ENCODE data around the gene MYBBP1A. TPM values are rescaled to one million over a fixed set of nuclear protein-coding genes. Genes with fewer than 3 reads are reported as not detected.

The MYBBP1A gene
- total and polyA plus RNA-seq, 2 of the 4 experiments (the other 2 are of a cell fraction) = 22.6 to 45.9 TPM

DNA sequence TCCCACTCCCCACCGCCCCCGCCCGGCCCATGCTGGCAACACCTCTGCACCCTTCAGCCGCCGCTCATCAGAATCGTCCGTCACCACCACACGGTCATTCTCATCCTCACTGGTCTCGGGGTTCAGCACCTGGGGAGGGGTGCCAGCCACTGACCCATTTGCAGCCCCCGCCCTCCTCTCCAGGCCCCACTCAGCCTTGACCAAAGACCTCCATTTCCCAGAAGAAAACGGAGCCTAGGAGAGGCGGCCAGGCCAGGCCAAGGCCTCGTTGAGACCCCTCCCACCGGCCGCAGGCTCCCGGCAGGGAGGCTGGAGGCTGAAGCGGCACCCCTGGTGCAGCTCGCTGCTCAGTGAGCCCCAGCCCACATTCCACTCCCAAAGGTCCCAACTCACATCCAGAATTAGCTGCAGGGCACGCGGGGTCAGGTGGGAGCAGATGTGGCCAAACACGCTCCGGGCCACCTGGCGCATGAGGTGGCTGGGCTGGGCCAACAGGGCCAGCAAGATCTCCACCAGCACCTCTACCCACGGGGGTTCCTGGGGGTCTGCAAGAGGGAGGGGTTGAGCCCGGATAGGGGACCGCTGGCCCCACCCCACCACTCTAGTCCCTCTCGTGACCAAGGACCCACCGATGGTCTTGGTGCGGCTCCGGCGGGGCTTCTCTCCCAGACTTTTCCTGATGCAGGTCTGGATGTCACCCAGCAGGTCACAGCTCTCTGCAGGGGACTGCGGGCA, 9.8 kb downstream of the MYBBP1A start:
- in situ Hi-C loops (cut with MboI; ENCODE audit: low sequenced_read_pairs) = no loop called here
- peaks cover 0 to under 1% of the 10 kb centered on the region in 2 experiments; a peak in 2 of 4 replicates for H3K79me1 ChIP-seq (ENCODE audit: low read depth in 1 of 2, low read length in 2 of 2)

More for the DNA sequence above, 9.8 kb downstream of the MYBBP1A start:
- H3K4me3 ChIP-seq (ENCODE audit: insufficient read depth, low read depth, low read length) = no peak overlapping the region
- H2BK15ac ChIP-seq (ENCODE audit: low read depth, low read length) = no peak overlapping the region
- dilution Hi-C loops (cut with HindIII; ENCODE audit: low sequenced_read_pairs, unreplicated experiment) = no loop called here
- no peak overlapping the region for H2AFZ ChIP-seq (replicated peaks; ENCODE audit: low read length, poor library complexity)
- 0 out of 2 replicates have a peak, but pooled peaks cover 3% of the 10 kb centered on the region for H3K9me1 ChIP-seq (ENCODE audit: insufficient read depth, low read length)
- no peak overlapping the region for H3K14ac ChIP-seq (replicated peaks; ENCODE audit: low read depth, low read length)
- no peak overlapping the region for H4K8ac ChIP-seq (ENCODE audit: low read depth in 2 of 2, low read length in 2 of 2)
- ATAC-seq (ENCODE audit: low read depth) (no peak), DNase-seq (no peak)
- no peak overlapping the region for H3K4me2 ChIP-seq (ENCODE audit: low read depth, low read length)
- TF ChIP-seq MAZ (IDR thresholded peaks at IDR 0.05; ENCODE audit: borderline replicate concordance, low read depth, low read length) (no peak), SMC3 (IDR thresholded peaks at IDR 0.05; ENCODE audit: low read depth, low read length) (no peak), CEBPB (IDR thresholded peaks at IDR 0.05; ENCODE audit: low read depth, low read length) (no peak), NFE2L2 (IDR thresholded peaks at IDR 0.05; ENCODE audit: low read depth, low read length) (no peak), MAFK (IDR thresholded peaks at IDR 0.05; ENCODE audit: low read depth, low read length) (no peak), RFX5 (IDR thresholded peaks at IDR 0.05; ENCODE audit: low read depth, low read length) (no peak), RAD21 (IDR thresholded peaks at IDR 0.05; ENCODE audit: low read length) (no peak), RCOR1 (IDR thresholded peaks at IDR 0.05; ENCODE audit: insufficient replicate concordance, low read length) (no peak), BHLHE40 (IDR thresholded peaks at IDR 0.05; ENCODE audit: low read depth, low read length) (no peak), MXI1 (IDR thresholded peaks at IDR 0.05; ENCODE audit: borderline replicate concordance, low read depth, low read length) (no peak)
- TF ChIP-seq, protein P1, sequence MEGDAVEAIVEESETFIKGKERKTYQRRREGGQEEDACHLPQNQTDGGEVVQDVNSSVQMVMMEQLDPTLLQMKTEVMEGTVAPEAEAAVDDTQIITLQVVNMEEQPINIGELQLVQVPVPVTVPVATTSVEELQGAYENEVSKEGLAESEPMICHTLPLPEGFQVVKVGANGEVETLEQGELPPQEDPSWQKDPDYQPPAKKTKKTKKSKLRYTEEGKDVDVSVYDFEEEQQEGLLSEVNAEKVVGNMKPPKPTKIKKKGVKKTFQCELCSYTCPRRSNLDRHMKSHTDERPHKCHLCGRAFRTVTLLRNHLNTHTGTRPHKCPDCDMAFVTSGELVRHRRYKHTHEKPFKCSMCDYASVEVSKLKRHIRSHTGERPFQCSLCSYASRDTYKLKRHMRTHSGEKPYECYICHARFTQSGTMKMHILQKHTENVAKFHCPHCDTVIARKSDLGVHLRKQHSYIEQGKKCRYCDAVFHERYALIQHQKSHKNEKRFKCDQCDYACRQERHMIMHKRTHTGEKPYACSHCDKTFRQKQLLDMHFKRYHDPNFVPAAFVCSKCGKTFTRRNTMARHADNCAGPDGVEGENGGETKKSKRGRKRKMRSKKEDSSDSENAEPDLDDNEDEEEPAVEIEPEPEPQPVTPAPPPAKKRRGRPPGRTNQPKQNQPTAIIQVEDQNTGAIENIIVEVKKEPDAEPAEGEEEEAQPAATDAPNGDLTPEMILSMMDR (conservative IDR thresholded peaks at IDR 0.05; ENCODE audit: low read depth, low read length) = no peak
- intact Hi-C loops (cut with micrococcal nuclease) = no loop called here
- H4K91ac ChIP-seq (ENCODE audit: insufficient read depth, low read depth, low read length) = no peak overlapping the region
- ChIA-PET CTCF (no interaction called here), POLR2A (ENCODE audit: unreplicated experiment) (no interaction called here)
- H3K27ac ChIP-seq (ENCODE audit: insufficient read depth, low read length) = no peak overlapping the region
- no peak overlapping the region for H4K5ac ChIP-seq (ENCODE audit: low read depth, low read length)
- H2AK9ac ChIP-seq (replicated peaks; ENCODE audit: low read depth, low read length, poor library complexity) = no peak overlapping the region
- no peak overlapping the region for H2BK120ac ChIP-seq (ENCODE audit: low read depth, low read length)
- H3K9ac ChIP-seq (ENCODE audit: low read depth, low read length) = no peak overlapping the region
- H2AK5ac ChIP-seq (ENCODE audit: low read depth, low read length) = no peak overlapping the region
- no peak overlapping the region for H3K4ac ChIP-seq (ENCODE audit: low read depth, low read length)
- peaks cover 2% of the 10 kb centered on the region; the same call in 1 of the 2 replicates for H3K4me1 ChIP-seq (ENCODE audit: control insufficient read depth, insufficient read depth, low read length)
- no peaks in the 10 kb centered on the region for H3K27me3 ChIP-seq (ENCODE audit: control insufficient read depth, insufficient read depth, low read length)
- H3K18ac ChIP-seq (ENCODE audit: low read depth, low read length) = no peak overlapping the region
- H2BK5ac ChIP-seq (ENCODE audit: low read depth, low read length, poor library complexity, severe bottlenecking) = no peak overlapping the region
- 92% methylated on average over 6 of the region's 32 CpGs; no CpG with 5 or more reads in 1 of the 2 experiments for WGBS, 2 experiments (ENCODE audit: extremely low coverage in 2 of 2, insufficient read length in 1 of 2)
- H3K23ac ChIP-seq (ENCODE audit: low read depth, low read length) = no peak overlapping the region
- peaks cover 9% of the 10 kb centered on the region for H4K20me1 ChIP-seq (ENCODE audit: insufficient read depth, low read length)
- peaks cover 75% of the 10 kb centered on the region for H3K36me3 ChIP-seq (ENCODE audit: control insufficient read depth, insufficient read depth, low read length)
- H2BK20ac ChIP-seq (ENCODE audit: low read depth, low read length) = no peak overlapping the region
- BruUV-seq (replicated peaks) = no TSS peak
- no peaks in the 10 kb centered on the region for H3K9me3 ChIP-seq (ENCODE audit: control insufficient read depth, insufficient read depth, low read length)
- H3K56ac ChIP-seq (ENCODE audit: extremely low read depth, insufficient read depth, low read length) = no peak overlapping the region
